ENCODE results near the gene EML6.

EML6 gene

DNA sequence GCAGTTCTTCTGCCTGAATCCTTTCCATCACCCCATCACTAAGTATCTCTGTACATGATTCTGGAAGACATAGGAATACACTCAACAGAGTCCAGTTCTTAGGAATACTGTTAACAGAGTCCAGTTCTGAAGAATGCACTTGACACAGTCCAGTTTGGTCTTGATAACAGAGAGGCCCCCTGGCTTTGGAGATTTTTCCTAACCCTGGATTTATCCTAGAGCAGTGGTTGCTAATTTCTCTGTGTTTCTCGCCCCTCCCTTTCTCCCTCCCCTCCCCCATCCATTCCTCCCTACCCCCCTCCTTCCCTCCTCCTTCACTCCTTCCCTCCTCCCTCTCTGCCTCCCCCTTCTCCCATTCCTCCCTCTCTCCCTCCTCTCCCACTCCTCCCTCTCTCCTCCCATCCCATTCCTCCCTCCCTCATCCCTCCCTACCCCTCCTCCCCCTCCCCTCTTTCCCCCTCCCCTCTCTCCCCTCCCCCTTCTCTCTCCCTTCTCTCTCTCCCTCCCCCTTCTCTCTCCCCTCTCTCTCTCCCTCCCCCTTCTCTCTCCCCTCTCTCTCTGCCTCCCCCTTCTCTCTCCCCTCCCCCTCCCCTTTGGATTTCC lies 221.4 kb downstream of the EML6 start:
- TF ChIP-seq, protein P1, sequence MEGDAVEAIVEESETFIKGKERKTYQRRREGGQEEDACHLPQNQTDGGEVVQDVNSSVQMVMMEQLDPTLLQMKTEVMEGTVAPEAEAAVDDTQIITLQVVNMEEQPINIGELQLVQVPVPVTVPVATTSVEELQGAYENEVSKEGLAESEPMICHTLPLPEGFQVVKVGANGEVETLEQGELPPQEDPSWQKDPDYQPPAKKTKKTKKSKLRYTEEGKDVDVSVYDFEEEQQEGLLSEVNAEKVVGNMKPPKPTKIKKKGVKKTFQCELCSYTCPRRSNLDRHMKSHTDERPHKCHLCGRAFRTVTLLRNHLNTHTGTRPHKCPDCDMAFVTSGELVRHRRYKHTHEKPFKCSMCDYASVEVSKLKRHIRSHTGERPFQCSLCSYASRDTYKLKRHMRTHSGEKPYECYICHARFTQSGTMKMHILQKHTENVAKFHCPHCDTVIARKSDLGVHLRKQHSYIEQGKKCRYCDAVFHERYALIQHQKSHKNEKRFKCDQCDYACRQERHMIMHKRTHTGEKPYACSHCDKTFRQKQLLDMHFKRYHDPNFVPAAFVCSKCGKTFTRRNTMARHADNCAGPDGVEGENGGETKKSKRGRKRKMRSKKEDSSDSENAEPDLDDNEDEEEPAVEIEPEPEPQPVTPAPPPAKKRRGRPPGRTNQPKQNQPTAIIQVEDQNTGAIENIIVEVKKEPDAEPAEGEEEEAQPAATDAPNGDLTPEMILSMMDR (conservative IDR thresholded peaks at IDR 0.05; ENCODE audit: low read length) = no peak
- TF ChIP-seq EZH2phosphoT487 (IDR thresholded peaks at IDR 0.05; ENCODE audit: borderline replicate concordance) = no peak
- Histone ChIP-seq H3K4me1 (ENCODE audit: insufficient read depth, low read length, poor library complexity, severe bottlenecking) (peaks cover 16% of the 10 kb centered on the region), H3F3A (ENCODE audit: low read depth) (no peaks in the 10 kb centered on the region), H3K4me2 (ENCODE audit: low read depth, low read length, poor library complexity, severe bottlenecking) (no peak overlapping the region), H3K27me3 (ENCODE audit: insufficient read depth, low read length, poor library complexity, severe bottlenecking) (no peaks in the 10 kb centered on the region), H3K4me3 (ENCODE audit: low read length, poor library complexity, severe bottlenecking) (no peak overlapping the region), H2AFZ (ENCODE audit: low read length) (no peak overlapping the region), H3K9me3 (ENCODE audit: insufficient read depth, low read depth, low read length) (no peaks in the 10 kb centered on the region), H3K36me3 (ENCODE audit: insufficient read depth, low read length) (no peaks in the 10 kb centered on the region), H3K9me2 (replicated peaks; ENCODE audit: low read depth, low read length) (no peaks in the 10 kb centered on the region), H3K9ac (ENCODE audit: low read depth, low read length, poor library complexity, severe bottlenecking) (no peak overlapping the region), H4K20me1 (ENCODE audit: insufficient read depth, low read length, poor library complexity, severe bottlenecking) (no peaks in the 10 kb centered on the region), H3K79me2 (ENCODE audit: insufficient read depth, low read length) (no peaks in the 10 kb centered on the region)

DNA sequence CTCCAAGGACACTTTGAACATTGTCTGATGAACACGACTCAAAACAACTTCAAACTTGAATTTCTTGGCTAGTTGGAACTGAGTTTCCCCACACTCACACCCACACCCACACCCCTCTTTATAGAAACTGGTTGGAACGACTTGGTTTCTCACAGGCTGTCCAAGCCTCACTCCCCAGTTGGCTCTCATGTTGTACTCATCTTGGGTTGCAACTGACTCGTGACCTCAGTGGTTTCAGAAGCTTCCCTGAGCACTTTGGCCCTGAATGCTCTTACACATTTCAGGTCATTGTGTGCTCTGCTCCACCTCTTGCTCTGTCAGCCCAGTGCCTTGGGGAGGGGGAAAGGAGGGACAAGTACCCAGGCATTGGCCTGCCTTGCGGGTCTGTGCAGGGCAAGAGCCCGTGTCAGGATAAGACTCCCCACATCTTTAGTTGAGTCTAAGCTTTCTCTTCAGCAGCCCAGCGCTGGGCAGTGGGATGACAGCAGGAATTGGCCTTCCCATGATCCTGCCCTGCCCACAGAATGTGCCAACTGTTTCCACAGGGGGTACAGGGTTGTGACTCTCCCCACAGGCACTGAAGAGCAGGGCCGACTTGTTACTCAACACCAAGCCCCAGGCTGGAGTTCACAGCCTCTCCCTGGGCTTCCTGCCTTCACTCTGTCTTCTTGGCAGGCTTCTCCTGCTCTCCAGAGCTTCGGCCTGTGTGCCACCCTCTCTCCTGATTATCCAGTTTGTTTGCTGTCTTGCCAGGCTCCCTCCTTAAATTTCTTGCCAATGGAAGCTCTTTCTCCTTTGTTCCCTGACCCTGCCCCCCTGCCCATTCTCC lies 222.1 kb downstream of the EML6 start:
- Histone ChIP-seq H3K4me1 (ENCODE audit: insufficient read depth, low read length, poor library complexity, severe bottlenecking) (peaks cover 16% of the 10 kb centered on the region), H3K79me2 (ENCODE audit: insufficient read depth, low read length) (no peaks in the 10 kb centered on the region), H3K9me2 (replicated peaks; ENCODE audit: low read depth, low read length) (no peaks in the 10 kb centered on the region), H3K9me3 (ENCODE audit: insufficient read depth, low read depth, low read length) (no peaks in the 10 kb centered on the region), H3K36me3 (ENCODE audit: insufficient read depth, low read length) (no peaks in the 10 kb centered on the region), H3K9ac (ENCODE audit: low read depth, low read length, poor library complexity, severe bottlenecking) (no peak overlapping the region), H3K27me3 (ENCODE audit: insufficient read depth, low read length, poor library complexity, severe bottlenecking) (no peaks in the 10 kb centered on the region), H3F3A (ENCODE audit: low read depth) (no peaks in the 10 kb centered on the region), H2AFZ (ENCODE audit: low read length) (no peak overlapping the region), H3K4me2 (ENCODE audit: low read depth, low read length, poor library complexity, severe bottlenecking) (no peak overlapping the region), H4K20me1 (ENCODE audit: insufficient read depth, low read length, poor library complexity, severe bottlenecking) (no peaks in the 10 kb centered on the region), H3K4me3 (ENCODE audit: low read length, poor library complexity, severe bottlenecking) (no peak overlapping the region)
- TF ChIP-seq EZH2phosphoT487 (IDR thresholded peaks at IDR 0.05; ENCODE audit: borderline replicate concordance) = no peak
- TF ChIP-seq, protein P1 (conservative IDR thresholded peaks at IDR 0.05; ENCODE audit: low read length) = no peak

DNA sequence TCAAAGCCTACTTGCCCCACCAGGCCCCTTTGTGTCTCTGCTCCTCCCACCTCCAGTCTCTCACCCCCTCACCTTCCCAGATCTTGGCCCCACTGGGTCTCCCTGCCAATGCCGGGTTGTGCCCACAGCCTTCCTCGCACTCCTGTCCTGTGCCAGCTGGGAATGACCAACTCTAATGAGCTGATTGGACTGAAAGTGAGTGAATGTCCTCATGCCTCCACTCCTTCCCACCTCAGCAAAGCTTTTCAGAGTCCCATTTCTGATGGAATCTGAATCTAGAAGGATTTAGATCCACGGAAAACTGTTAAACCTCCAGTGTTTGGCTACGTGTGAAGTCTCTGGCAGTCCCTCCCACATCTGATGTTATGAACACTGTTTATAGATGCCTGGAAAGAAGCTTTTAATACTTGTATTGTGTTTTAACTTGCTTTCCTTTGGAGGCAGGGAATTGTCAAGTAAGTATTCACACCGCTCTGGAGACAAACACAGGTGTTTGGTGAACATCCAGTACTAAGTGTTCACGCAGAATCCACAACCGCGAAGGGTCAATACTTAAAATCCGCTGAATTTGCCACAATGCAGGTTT lies 222.9 kb downstream of the EML6 start:
- no peaks in the 10 kb centered on the region for H3F3A ChIP-seq (ENCODE audit: low read depth)
- H3K4me3 ChIP-seq (ENCODE audit: low read length, poor library complexity, severe bottlenecking) = no peak overlapping the region
- H3K4me1 ChIP-seq (ENCODE audit: insufficient read depth, low read length, poor library complexity, severe bottlenecking) = peaks cover 16% of the 10 kb centered on the region
- TF ChIP-seq EZH2phosphoT487 (IDR thresholded peaks at IDR 0.05; ENCODE audit: borderline replicate concordance) = no peak
- TF ChIP-seq, protein P1 (conservative IDR thresholded peaks at IDR 0.05; ENCODE audit: low read length) = no peak
- H3K9me2 ChIP-seq (replicated peaks; ENCODE audit: low read depth, low read length) = no peaks in the 10 kb centered on the region
- no peaks in the 10 kb centered on the region for H3K36me3 ChIP-seq (ENCODE audit: insufficient read depth, low read length)
- no peak overlapping the region for H3K9ac ChIP-seq (ENCODE audit: low read depth, low read length, poor library complexity, severe bottlenecking)
- no peaks in the 10 kb centered on the region for H4K20me1 ChIP-seq (ENCODE audit: insufficient read depth, low read length, poor library complexity, severe bottlenecking)
- no peaks in the 10 kb centered on the region for H3K9me3 ChIP-seq (ENCODE audit: insufficient read depth, low read depth, low read length)
- no peaks in the 10 kb centered on the region for H3K79me2 ChIP-seq (ENCODE audit: insufficient read depth, low read length)
- no peak overlapping the region for H3K4me2 ChIP-seq (ENCODE audit: low read depth, low read length, poor library complexity, severe bottlenecking)
- H3K27me3 ChIP-seq (ENCODE audit: insufficient read depth, low read length, poor library complexity, severe bottlenecking) = no peaks in the 10 kb centered on the region
- H2AFZ ChIP-seq (ENCODE audit: low read length) = no peak overlapping the region
